Prostate gland (tissue), 2 donors: Measurements from ENCODE around the gene HSD17B14. TPM values are rescaled to one million over a fixed set of nuclear protein-coding genes. Genes with fewer than 3 reads are reported as not detected.
"Not testable (repeated sequence)": the region's sequence is repeated elsewhere in the genome, so short reads cannot be mapped to it uniquely, and the experiment has no call there.

ENCODE experiments used
- DNase-seq: peaks from one replicate; pipeline ENCODE4 v3.0.0-alpha.2; 2019; ENCODE audit warnings: low spot score
- H3K27ac ChIP-seq, 2 donors: fragments of 200-600 bp; sonication (generic); 2 replicates each; pipeline ENCODE4 v1.5.1; 2017 to 2019
- H3K27me3 ChIP-seq: fragments of 200-600 bp; sonication (generic); replicated peaks from 2 replicates; pipeline ENCODE4 v1.5.1; 2019; ENCODE audit not compliant: insufficient read depth
- H3K36me3 ChIP-seq, 2 donors: fragments of 200-600 bp; sonication (generic); 1 replicate in 1 of 2; 2 replicates in 1 of 2; pipeline versions ENCODE4 v1.5.1 to v1.8.1; 2017 to 2019
- H3K4me1 ChIP-seq: fragments of 200-600 bp; sonication (generic); replicated peaks from 2 replicates; pipeline ENCODE4 v1.5.1; 2019
- H3K4me3 ChIP-seq, 2 donors: fragments of 200-600 bp; sonication (generic); 2 replicates each; pipeline ENCODE4 v1.5.1; 2017 to 2019
- H3K9me3 ChIP-seq: fragments of 200-600 bp; sonication (generic); 2 replicates; pipeline ENCODE4 v1.5.1; 2017
- POLR2A ChIP-seq: fragments of 450-650 bp; IDR thresholded peaks from one replicate; pipeline ENCODE4 v1.6.1; 2016; ENCODE audit warnings: antibody characterized with exemption, mild to moderate bottlenecking
- POLR2AphosphoS5 ChIP-seq: sonication (generic); formaldehyde crosslinking; IDR thresholded peaks from one replicate; pipeline ENCODE4 v1.6.1; 2017; ENCODE audit warnings: antibody characterized with exemption
- WGBS: methylation state at CpG from one replicate; pipeline ENCODE4 v1.1.5; 2018; 5-methylcytosine and 5-hydroxymethylcytosine counted together
- intact Hi-C: fragments of 100-400 bp; cut with DNase I; formaldehyde crosslinking; loops from one replicate; pipeline ENCODE4 v1.14.2; 2022
- total RNA-seq, 2 donors: library from RNA; depleted of rRNA; stranded (reverse); fragments of >200 nt; gene quantifications; one replicate each; pipeline ENCODE4 v1.1.0, GENCODE V29; 2016
- TF ChIP-seq, protein P1 (sequence below), 4 experiments: fragments of 200-600 bp in 2 of 4; fragments of 450-650 bp in 2 of 4; sonication (generic) in 2 of 4; IDR thresholded peaks; 1 replicate in 3 of 4; 2 replicates in 1 of 4; pipeline ENCODE4 v1.5.1; 2016 to 2019; ENCODE audit warnings: antibody characterized with exemption in 4 of 4, mild to moderate bottlenecking in 2 of 4, moderate library complexity in 2 of 4

Gene HSD17B14
- total RNA-seq, 2 donors from 2014 or later = 11.0 to 11.2 TPM

DNA sequence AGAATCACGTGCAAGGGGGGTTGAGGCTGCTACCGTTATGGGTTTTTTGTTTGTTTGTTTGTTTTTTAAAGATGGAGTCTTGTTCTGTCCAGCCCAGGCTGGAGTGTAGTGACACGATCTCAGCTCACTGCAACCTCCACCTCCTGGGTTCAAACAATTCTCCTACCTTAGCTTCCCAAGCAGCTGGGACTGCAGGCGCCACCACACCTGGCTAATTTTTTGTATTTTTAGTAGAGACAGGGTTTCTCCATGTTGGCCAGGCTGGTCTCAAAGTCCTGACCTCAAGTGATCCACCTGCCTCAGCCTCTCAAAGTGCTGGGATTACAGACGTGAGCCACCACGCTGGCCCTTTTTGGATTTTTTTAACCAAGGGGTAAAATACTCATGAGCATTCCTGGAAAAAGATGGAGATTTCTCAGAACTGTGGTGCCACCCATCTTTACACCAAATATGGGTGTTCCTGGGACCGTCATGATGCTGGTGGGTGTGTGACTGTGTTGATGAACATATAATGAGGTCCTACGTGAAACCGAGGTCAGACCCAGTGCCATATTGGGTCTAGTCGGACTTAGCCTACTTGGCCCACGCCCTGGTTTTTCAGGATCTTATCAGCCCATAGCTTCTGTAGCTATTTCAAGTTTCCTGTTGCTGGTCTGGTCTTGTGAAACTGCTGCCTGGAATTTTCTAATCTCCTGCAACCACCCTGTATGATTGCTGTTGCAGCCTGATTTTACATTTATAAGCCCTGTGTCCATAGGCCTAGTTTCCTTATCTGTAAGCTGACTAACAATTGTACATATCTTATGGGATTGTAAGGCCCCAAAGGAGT lies 42.1 kb upstream of the HSD17B14 start:
- no peak overlapping the region for H3K27ac ChIP-seq
- intact Hi-C loops = no loop called here
- H3K9me3 ChIP-seq = no peaks in the 10 kb centered on the region
- no peaks in the 10 kb centered on the region for H3K36me3 ChIP-seq
- WGBS = 80% methylated on average over 11 of the region's 11 CpGs
- TF ChIP-seq, protein P1, sequence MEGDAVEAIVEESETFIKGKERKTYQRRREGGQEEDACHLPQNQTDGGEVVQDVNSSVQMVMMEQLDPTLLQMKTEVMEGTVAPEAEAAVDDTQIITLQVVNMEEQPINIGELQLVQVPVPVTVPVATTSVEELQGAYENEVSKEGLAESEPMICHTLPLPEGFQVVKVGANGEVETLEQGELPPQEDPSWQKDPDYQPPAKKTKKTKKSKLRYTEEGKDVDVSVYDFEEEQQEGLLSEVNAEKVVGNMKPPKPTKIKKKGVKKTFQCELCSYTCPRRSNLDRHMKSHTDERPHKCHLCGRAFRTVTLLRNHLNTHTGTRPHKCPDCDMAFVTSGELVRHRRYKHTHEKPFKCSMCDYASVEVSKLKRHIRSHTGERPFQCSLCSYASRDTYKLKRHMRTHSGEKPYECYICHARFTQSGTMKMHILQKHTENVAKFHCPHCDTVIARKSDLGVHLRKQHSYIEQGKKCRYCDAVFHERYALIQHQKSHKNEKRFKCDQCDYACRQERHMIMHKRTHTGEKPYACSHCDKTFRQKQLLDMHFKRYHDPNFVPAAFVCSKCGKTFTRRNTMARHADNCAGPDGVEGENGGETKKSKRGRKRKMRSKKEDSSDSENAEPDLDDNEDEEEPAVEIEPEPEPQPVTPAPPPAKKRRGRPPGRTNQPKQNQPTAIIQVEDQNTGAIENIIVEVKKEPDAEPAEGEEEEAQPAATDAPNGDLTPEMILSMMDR (IDR thresholded peaks at IDR 0.05) = no peak
- no peak for TF ChIP-seq POLR2A
- no peak for TF ChIP-seq POLR2AphosphoS5
- H3K4me1 ChIP-seq = peaks cover 14% of the 10 kb centered on the region
- DNase-seq = no peak
- no peak overlapping the region for H3K4me3 ChIP-seq
- no peaks in the 10 kb centered on the region for H3K27me3 ChIP-seq

DNA sequence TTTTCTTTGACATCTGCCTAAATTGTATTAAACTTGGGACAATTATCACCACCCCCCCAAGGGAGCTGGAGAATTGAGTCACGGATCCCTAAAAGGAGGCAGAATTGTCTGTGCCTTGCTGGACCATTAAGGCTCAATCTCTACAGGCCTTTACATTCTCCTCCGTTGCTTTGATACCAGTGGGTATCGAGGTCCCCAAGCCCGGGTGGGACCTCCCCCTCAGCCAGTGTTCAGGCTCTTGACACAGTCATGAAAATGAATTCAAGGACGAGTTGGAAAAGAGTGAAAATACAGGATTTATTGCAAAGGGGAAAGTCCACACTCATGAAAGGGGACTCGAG lies 41.5 kb upstream of the HSD17B14 start:
- no peak for TF ChIP-seq POLR2A
- no peaks in the 10 kb centered on the region for H3K36me3 ChIP-seq
- no peak overlapping the region for H3K27ac ChIP-seq
- no peak overlapping the region for H3K4me3 ChIP-seq
- DNase-seq = no peak
- H3K27me3 ChIP-seq = no peaks in the 10 kb centered on the region
- no peaks in the 10 kb centered on the region for H3K9me3 ChIP-seq
- H3K4me1 ChIP-seq = peaks cover 17% of the 10 kb centered on the region
- 86% methylated on average over 6 of the region's 6 CpGs for WGBS
- intact Hi-C loops = no loop called here

DNA sequence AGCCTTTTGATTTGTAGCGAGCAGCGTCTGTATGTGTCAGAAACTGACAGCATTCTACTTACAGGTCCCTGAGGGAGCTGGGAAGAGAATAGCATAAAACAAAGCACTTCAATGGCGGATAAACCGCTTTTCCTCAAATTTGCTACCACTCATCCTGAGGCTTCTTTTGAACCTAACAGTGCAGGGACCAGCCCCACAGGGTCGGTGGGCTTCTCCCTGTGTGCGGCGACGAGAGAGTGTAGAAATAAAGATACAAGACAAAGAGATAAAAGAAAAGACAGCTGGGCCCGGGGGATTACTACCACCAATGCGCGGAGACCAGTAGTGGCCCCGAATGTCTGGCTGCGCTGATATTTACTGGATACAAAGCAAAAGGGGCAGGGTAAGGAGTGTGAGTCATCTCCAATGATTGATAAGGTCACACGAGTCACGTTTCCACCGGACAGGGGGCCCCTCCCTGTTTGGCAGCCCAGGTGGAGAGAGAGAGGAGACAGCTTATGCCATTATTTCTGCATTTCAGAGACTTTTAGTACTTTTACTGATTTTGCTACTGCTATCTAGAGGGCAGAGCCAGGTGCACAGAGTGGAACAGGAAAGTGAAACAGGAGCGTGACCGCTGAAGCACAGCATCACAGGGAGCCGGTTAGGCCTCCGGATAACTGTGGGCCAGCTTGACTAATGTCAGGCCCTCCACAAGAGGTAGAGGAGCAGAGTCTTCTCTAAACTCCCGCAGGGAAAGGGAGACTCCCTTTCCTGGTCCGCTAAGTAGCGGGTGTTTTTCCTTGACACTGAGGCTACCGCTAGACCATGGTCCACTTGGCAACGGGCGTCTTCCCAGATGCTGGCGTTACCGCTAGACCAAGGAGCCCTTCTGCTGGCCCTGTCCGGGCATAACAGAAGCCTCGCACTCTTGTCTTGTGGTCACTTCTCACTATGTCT lies 40.0 kb upstream of the HSD17B14 start:
- Histone ChIP-seq H3K4me1 (peaks cover 17% of the 10 kb centered on the region), H3K27ac (peak overlapping the region; percentile 100), H3K4me3 (peak overlapping the region in 1 of 2 donors; percentile 90)
- 74% methylated on average over 30 of the region's 30 CpGs for WGBS
- H3K27me3 ChIP-seq, H3K9me3 ChIP-seq, intact Hi-C loops, DNase-seq, H3K36me3 ChIP-seq: not testable (repeated sequence)

DNA sequence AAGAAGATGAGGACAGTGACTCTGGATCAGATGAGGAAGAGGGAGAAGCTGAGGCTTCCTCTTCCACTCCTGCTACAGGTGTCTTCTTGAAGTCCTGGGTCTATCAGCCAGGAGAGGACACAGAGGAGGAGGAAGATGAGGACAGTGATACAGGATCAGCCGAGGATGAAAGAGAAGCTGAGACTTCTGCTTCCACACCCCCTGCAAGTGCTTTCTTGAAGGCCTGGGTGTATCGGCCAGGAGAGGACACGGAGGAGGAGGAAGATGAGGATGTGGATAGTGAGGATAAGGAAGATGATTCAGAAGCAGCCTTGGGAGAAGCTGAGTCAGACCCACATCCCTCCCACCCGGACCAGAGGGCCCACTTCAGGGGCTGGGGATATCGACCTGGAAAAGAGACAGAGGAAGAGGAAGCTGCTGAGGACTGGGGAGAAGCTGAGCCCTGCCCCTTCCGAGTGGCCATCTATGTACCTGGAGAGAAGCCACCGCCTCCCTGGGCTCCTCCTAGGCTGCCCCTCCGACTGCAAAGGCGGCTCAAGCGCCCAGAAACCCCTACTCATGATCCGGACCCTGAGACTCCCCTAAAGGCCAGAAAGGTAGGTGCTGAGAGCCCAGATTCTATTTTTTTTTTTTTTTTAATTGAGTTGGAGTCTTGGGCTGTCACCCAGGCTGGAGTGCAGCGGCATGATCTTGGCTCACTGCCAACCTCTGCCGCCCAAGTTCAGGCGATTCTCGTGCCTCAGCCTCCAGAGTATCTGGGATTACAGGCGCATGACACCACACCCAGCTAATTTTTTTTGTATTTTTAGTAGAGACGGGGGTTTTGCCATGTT lies 38.2 kb upstream of the HSD17B14 start:
- TF ChIP-seq POLR2A = no peak
- no peak for TF ChIP-seq POLR2AphosphoS5
- TF ChIP-seq, protein P1 (IDR thresholded peaks at IDR 0.05) = no peak
- no peaks in the 10 kb centered on the region for H3K9me3 ChIP-seq
- H3K4me1 ChIP-seq = peaks cover 17% of the 10 kb centered on the region
- no peaks in the 10 kb centered on the region for H3K27me3 ChIP-seq
- no peaks in the 10 kb centered on the region for H3K36me3 ChIP-seq
- H3K4me3 ChIP-seq = peak overlapping the region; percentile 78 to 90
- no peak for DNase-seq
- 18% methylated on average over 17 of the region's 17 CpGs for WGBS
- peak overlapping the region; percentile 100 for H3K27ac ChIP-seq
- intact Hi-C loops = no loop called here

DNA sequence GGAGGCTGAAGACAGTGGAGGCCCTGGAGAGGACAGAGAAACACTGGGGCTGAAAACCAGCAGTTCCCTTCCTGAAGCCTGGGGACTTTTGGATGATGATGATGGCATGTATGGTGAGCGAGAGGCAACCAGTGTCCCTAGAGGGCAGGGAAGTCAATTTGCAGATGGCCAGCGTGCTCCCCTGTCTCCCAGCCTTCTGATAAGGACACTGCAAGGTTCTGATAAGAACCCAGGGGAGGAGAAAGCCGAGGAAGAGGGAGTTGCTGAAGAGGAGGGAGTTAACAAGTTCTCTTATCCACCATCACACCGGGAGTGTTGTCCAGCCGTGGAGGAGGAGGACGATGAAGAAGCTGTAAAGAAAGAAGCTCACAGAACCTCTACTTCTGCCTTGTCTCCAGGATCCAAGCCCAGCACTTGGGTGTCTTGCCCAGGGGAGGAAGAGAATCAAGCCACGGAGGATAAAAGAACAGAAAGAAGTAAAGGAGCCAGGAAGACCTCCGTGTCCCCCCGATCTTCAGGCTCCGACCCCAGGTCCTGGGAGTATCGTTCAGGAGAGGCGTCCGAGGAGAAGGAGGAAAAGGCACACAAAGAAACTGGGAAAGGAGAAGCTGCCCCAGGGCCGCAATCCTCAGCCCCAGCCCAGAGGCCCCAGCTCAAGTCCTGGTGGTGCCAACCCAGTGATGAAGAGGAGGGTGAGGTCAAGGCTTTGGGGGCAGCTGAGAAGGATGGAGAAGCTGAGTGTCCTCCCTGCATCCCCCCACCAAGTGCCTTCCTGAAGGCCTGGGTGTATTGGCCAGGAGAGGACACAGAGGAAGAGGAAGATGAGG lies 37.4 kb upstream of the HSD17B14 start:
- H3K9me3 ChIP-seq = no peaks in the 10 kb centered on the region
- no peak for TF ChIP-seq POLR2AphosphoS5
- no peak for TF ChIP-seq POLR2A
- TF ChIP-seq, protein P1 (IDR thresholded peaks at IDR 0.05) = no peak
- H3K4me1 ChIP-seq = peaks cover 17% of the 10 kb centered on the region
- no peak for DNase-seq
- H3K4me3 ChIP-seq = peak overlapping the region; percentile 78 to 90
- H3K27ac ChIP-seq = peak overlapping the region; percentile 100
- WGBS = 26% methylated on average over 14 of the region's 14 CpGs
- intact Hi-C loops = loop anchor here (2.0 kb wide), 1 partner anchor 91 kb away; the partner anchor contains the start of gene FTL
- H3K36me3 ChIP-seq = no peaks in the 10 kb centered on the region
- H3K27me3 ChIP-seq = no peaks in the 10 kb centered on the region
